Upper lobe of left lung (tissue), 6 donors: ENCODE results near the gene BCL7B. TPM values are rescaled to one million over a fixed set of nuclear protein-coding genes. Genes with fewer than 3 reads are reported as not detected.

ENCODE experiments used
- ATAC-seq, 2 donors: fragments of 200-7000 bp; cut with Tn5 transposase; one replicate each; pipeline ENCODE4 v1.9.1; 2022; ENCODE audit warnings: mild to moderate bottlenecking in 2 of 2, moderate library complexity in 2 of 2; ENCODE audit not compliant: low FRiP score in 2 of 2
- DNase-seq, 2 donors: peaks; one replicate each; pipeline ENCODE4 v3.0.0-alpha.2; 2019 to 2020
- H3K27ac ChIP-seq, 4 donors: fragments of 200-600 bp; sonication (generic); one replicate each; pipeline ENCODE4 v1.5.1; 2016 to 2019
- H3K27me3 ChIP-seq, 4 donors: fragments of 200-600 bp; sonication (generic); one replicate each; pipeline ENCODE4 v1.5.1; 2017 to 2019
- H3K36me3 ChIP-seq, 4 donors: fragments of 200-600 bp; sonication (generic); one replicate each; pipeline ENCODE4 v1.5.1; 2016 to 2019
- H3K4me1 ChIP-seq, 4 donors: fragments of 200-600 bp; sonication (generic); one replicate each; pipeline ENCODE4 v1.5.1; 2018 to 2019
- H3K4me3 ChIP-seq, 4 donors: fragments of 200-600 bp; sonication (generic); one replicate each; pipeline ENCODE4 v1.5.1; 2017 to 2019; ENCODE audit warnings: mild to moderate bottlenecking in 2 of 4, moderate library complexity in 1 of 4
- H3K9me3 ChIP-seq, 4 donors: fragments of 200-600 bp; sonication (generic); one replicate each; pipeline ENCODE4 v1.5.1; 2018 to 2019
- EP300 ChIP-seq, 4 donors: sonication (generic); formaldehyde crosslinking; IDR thresholded peaks; one replicate each; pipeline ENCODE4 v1.5.1; 2017; ENCODE audit warnings: antibody characterized with exemption in 4 of 4, control low read depth in 2 of 4
- POLR2A ChIP-seq, 4 donors: fragments of 450-650 bp; IDR thresholded peaks; one replicate each; pipeline ENCODE4 v1.5.1; 2016 to 2017; ENCODE audit warnings: antibody characterized with exemption in 4 of 4, mild to moderate bottlenecking in 2 of 4
- POLR2AphosphoS5 ChIP-seq, 2 donors: sonication (generic); formaldehyde crosslinking; IDR thresholded peaks; one replicate each; pipeline ENCODE4 v1.5.1; 2017; ENCODE audit warnings: antibody characterized with exemption in 2 of 2
- WGBS, 2 donors: methylation state at CpG; one replicate each; pipeline ENCODE4 v1.1.5; 2017 to 2018; 5-methylcytosine and 5-hydroxymethylcytosine counted together
- total RNA-seq, 6 donors: library from RNA; depleted of rRNA in 4 of 6; stranded (reverse); fragments of >200 nt in 4 of 6; gene quantifications; one replicate each; pipeline versions ENCODE4 v1.1.0 to v1.2.1, GENCODE V29; 2016 to 2021
- TF ChIP-seq, protein P1 (sequence below), 6 experiments: fragments of 450-650 bp in 4 of 6; fragments of 200-600 bp in 2 of 6; sonication (generic) in 2 of 6; IDR thresholded peaks; one replicate each; pipeline ENCODE4 v1.5.1; 2016 to 2019; ENCODE audit warnings: antibody characterized with exemption in 6 of 6
- donor health status: DM: no; HTN: no; CAD: no; lungs with moderate emphysema.
- donor health status: DM: no; HTN: yes; CAD: no; lungs with severe emphysema.

BCL7B gene
- total RNA-seq, 6 donors from 2014 or later, result 50.3 to 95.9 (median 62.5) TPM

DNA sequence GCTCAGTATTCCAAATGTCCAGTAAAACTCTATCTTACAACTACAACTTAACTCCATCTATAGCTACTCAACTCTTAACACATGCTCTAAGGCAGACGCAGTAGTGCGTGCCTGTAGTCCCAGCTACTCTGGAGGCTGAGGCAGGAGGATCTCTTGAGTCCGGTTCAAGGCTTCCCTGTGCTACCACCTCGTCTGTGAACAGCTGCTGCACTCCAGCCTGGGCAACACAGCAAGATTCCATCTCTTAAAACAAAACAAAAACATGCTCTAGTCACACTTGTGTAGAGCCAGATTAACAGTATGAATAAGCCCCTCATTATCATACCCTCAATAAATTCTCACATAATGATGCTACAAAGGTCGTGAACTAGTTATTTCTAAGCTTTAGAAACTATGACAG is 39.0 kb downstream of the BCL7B start:
- no peaks in the 10 kb centered on the region for H3K9me3 ChIP-seq
- no peak for TF ChIP-seq POLR2AphosphoS5 (IDR thresholded peaks at IDR 0.05)
- no peak for TF ChIP-seq POLR2A (IDR thresholded peaks at IDR 0.05)
- TF ChIP-seq, protein P1, sequence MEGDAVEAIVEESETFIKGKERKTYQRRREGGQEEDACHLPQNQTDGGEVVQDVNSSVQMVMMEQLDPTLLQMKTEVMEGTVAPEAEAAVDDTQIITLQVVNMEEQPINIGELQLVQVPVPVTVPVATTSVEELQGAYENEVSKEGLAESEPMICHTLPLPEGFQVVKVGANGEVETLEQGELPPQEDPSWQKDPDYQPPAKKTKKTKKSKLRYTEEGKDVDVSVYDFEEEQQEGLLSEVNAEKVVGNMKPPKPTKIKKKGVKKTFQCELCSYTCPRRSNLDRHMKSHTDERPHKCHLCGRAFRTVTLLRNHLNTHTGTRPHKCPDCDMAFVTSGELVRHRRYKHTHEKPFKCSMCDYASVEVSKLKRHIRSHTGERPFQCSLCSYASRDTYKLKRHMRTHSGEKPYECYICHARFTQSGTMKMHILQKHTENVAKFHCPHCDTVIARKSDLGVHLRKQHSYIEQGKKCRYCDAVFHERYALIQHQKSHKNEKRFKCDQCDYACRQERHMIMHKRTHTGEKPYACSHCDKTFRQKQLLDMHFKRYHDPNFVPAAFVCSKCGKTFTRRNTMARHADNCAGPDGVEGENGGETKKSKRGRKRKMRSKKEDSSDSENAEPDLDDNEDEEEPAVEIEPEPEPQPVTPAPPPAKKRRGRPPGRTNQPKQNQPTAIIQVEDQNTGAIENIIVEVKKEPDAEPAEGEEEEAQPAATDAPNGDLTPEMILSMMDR (IDR thresholded peaks at IDR 0.05), result no peak
- no peak for TF ChIP-seq EP300 (IDR thresholded peaks at IDR 0.05)
- 78 to 84% methylated on average over 5 of the region's 5 CpGs for WGBS, 2 donors
- H3K27ac ChIP-seq, result peak overlapping the region in 1 of 4 donors; percentile 46
- ATAC-seq, result no peak
- peaks cover 33 to 51% (median 43%) of the 10 kb centered on the region in 4 donors for H3K4me1 ChIP-seq
- no peaks in the 10 kb centered on the region for H3K27me3 ChIP-seq
- H3K36me3 ChIP-seq, result peaks cover 0 to 43% (median 23%) of the 10 kb centered on the region in 4 donors
- DNase-seq, result no peak
- no peak overlapping the region for H3K4me3 ChIP-seq

DNA sequence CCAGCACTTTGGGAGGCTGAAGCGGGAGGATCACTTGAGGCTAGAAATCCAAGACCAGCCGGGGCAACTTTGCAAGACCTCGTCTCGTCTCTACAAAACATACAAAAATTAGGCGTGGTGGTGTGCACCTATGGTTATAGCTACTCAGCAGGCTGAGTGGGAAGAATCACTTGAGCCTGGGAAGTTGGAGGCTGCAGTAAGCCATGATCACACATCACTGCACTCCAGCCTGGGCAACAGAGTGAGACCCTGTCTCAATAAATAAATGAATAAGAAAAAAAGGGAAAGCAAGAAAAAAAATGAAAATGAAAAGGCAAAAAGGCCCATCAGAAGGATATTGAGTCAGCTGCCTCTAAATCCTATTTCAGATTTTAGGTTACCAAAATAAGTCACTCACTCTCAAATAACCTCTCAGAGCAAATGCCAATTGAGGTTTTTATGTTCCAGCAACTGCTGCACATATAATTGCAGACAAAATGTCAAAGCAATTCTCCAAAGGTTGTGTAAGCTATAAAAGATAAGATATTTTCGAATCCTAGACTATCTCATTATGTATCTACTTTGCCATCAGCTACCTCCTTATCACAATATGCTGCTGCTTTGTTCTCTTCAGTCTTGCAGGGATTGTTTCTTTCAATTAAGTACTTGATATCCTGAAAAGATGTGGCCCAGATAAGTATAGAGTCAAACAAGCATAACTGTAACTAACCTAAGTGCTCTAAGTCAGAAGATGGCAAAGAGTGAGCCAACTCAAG is 40.1 kb downstream of the BCL7B start:
- peaks cover 28 to 51% (median 40%) of the 10 kb centered on the region in 4 donors for H3K4me1 ChIP-seq
- H3K27me3 ChIP-seq, result no peaks in the 10 kb centered on the region
- 76 to 88% methylated on average over 6 of the region's 6 CpGs for WGBS, 2 donors
- no peak overlapping the region for H3K4me3 ChIP-seq
- DNase-seq (no peak), ATAC-seq (no peak)
- TF ChIP-seq, protein P1 (IDR thresholded peaks at IDR 0.05), result no peak
- TF ChIP-seq POLR2A (IDR thresholded peaks at IDR 0.05) (no peak), POLR2AphosphoS5 (IDR thresholded peaks at IDR 0.05) (no peak), EP300 (IDR thresholded peaks at IDR 0.05) (no peak)
- H3K9me3 ChIP-seq, result no peaks in the 10 kb centered on the region
- H3K27ac ChIP-seq, result no peak overlapping the region
- peaks cover 0 to 52% (median 23%) of the 10 kb centered on the region in 4 donors for H3K36me3 ChIP-seq

- ATAC-seq, result no peak
- TF ChIP-seq POLR2A (IDR thresholded peaks at IDR 0.05), result no peak
- TF ChIP-seq, protein P1 (IDR thresholded peaks at IDR 0.05), result no peak
- no peak for TF ChIP-seq EP300 (IDR thresholded peaks at IDR 0.05)
- TF ChIP-seq POLR2AphosphoS5 (IDR thresholded peaks at IDR 0.05), result no peak
- H3K9me3 ChIP-seq, result no peaks in the 10 kb centered on the region
- H3K36me3 ChIP-seq, result peaks cover 0 to 63% (median 30%) of the 10 kb centered on the region in 4 donors
- 93 to 95% methylated on average over 3 of the region's 3 CpGs for WGBS, 2 donors
- DNase-seq, result no peak
- H3K4me3 ChIP-seq, result no peak overlapping the region
- H3K4me1 ChIP-seq, result peaks cover 19 to 41% (median 35%) of the 10 kb centered on the region in 4 donors
- H3K27me3 ChIP-seq, result no peaks in the 10 kb centered on the region
- H3K27ac ChIP-seq, result no peak overlapping the region
Observed at GRCh38 chr7:73515178-73515577, 42.3 kb downstream of the BCL7B start.

DNA sequence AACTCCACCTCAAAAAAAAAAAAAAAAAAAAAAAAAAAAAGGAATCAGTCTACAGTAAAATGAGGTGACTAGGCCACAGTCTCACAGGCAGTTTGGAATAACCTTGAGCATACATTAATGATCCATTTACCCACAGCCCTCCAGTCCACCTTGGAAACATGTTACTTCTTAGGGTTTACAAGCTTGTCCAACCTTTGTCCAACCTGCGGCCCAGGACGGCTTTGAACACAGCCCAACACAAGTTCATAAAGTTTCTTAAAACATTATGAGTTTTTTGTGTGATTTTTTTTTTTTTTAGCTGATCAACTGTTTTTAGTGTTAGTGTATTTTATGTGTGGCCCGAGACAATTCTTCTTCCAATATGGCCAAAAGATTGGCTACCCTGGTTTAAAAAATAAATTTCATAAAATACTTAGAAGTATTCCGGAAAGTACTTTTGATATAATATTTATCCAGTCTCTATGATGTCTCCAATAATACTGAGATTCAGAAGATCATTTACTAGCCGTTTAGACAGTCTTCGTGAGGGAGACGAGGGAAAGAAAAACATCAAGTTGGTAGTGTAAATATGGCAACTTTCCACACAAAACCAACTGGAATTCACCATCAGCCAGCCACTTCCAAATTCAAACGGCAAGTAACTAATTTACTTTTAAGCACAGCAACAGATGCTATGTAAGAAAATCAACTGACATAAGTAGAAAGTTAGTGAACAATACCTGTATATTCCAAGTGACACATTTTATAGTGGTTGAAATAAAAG is 45.3 kb downstream of the BCL7B start:
- Histone ChIP-seq H3K36me3 (peaks cover 7 to 85% (median 53%) of the 10 kb centered on the region in 4 donors), H3K9me3 (no peaks in the 10 kb centered on the region), H3K27me3 (no peaks in the 10 kb centered on the region), H3K4me1 (peaks cover 0 to 14% (median 11%) of the 10 kb centered on the region in 4 donors), H3K4me3 (no peak overlapping the region), H3K27ac (no peak overlapping the region)
- 70 to 75% methylated on average over 8 of the region's 8 CpGs for WGBS, 2 donors
- TF ChIP-seq, protein P1 (IDR thresholded peaks at IDR 0.05), result no peak
- TF ChIP-seq EP300 (IDR thresholded peaks at IDR 0.05) (no peak), POLR2AphosphoS5 (IDR thresholded peaks at IDR 0.05) (no peak), POLR2A (IDR thresholded peaks at IDR 0.05) (no peak)
- DNase-seq, result no peak
- no peak for ATAC-seq
